ENCODE data around the gene UTP15. TPM values are rescaled to one million over a fixed set of nuclear protein-coding genes. Genes with fewer than 3 reads are reported as not detected.

The UTP15 gene
- total RNA-seq, 1 experiment from 2014 or later = 38.8 TPM

- intact Hi-C loops (cut with micrococcal nuclease; ENCODE audit: unreplicated experiment) (loop anchor here (10.0 kb wide), 1 partner anchor 1048 kb away; the partner anchor contains the start of gene ENC1), in situ Hi-C loops (cut with HindIII; ENCODE audit: low pct_unique_long_range_greater_than_20kb, low sequenced_read_pairs) (no loop called here)
- DNase-seq (ENCODE audit: low read depth, low spot score) (no peak), ATAC-seq (peak; percentile 86)
- Histone ChIP-seq H3K27ac (ENCODE audit: low read length) (no peak overlapping the region), H3K9me3 (ENCODE audit: control insufficient read depth, insufficient read depth, low read depth, low read length) (peaks cover 8% of the 10 kb centered on the region; the same call in 1 of the 2 replicates), H3K4me3 (ENCODE audit: low read depth in 2 of 2, low read length in 2 of 2) (no peak overlapping the region), H3K36me3 (ENCODE audit: control insufficient read depth, insufficient read depth, low read length) (no peaks in the 10 kb centered on the region), H3K4me1 (ENCODE audit: control insufficient read depth, insufficient read depth, low read length) (no peaks in the 10 kb centered on the region), H3K27me3 (ENCODE audit: control insufficient read depth, insufficient read depth, low read length) (no peaks in the 10 kb centered on the region)
- ChIA-PET CTCF (no interaction called here), POLR2A (no interaction called here)
- TF ChIP-seq POLR2AphosphoS5 (IDR thresholded peaks at IDR 0.05; ENCODE audit: low read depth, low read length) = no peak
- peak; percentile 86 for TF ChIP-seq CTCF (IDR thresholded peaks at IDR 0.05)
- TF ChIP-seq TCF7L2 (IDR thresholded peaks at IDR 0.05; ENCODE audit: low read depth, low read length) = no peak
- BruUV-seq (replicated peaks) = no TSS peak
Observed at GRCh38 chr5:73596705-73597328, 31.3 kb downstream of the UTP15 start.

- DNase-seq (ENCODE audit: low read depth, low spot score) (no peak), ATAC-seq (no peak)
- intact Hi-C loops (cut with micrococcal nuclease; ENCODE audit: unreplicated experiment) (loop anchor here (10.0 kb wide), 1 partner anchor 1045 kb away; the partner anchor contains the start of gene ENC1), in situ Hi-C loops (cut with HindIII; ENCODE audit: low pct_unique_long_range_greater_than_20kb, low sequenced_read_pairs) (no loop called here)
- H3K9me3 ChIP-seq (ENCODE audit: control insufficient read depth, insufficient read depth, low read depth, low read length) = peaks cover 8% of the 10 kb centered on the region; the same call in 1 of the 2 replicates
- H3K27ac ChIP-seq (ENCODE audit: low read length) = no peak overlapping the region
- H3K36me3 ChIP-seq (ENCODE audit: control insufficient read depth, insufficient read depth, low read length) = no peaks in the 10 kb centered on the region
- no peak overlapping the region for H3K4me3 ChIP-seq (ENCODE audit: low read depth in 2 of 2, low read length in 2 of 2)
- CTCF ChIA-PET = no interaction called here
- no peak for TF ChIP-seq SIN3A (IDR thresholded peaks at IDR 0.05; ENCODE audit: borderline replicate concordance, insufficient read depth, low read depth, low read length)
- TF ChIP-seq CTCF (IDR thresholded peaks at IDR 0.05) = no peak
- TF ChIP-seq TCF7L2 (IDR thresholded peaks at IDR 0.05; ENCODE audit: low read depth, low read length) = no peak
- no peak for TF ChIP-seq REST (IDR thresholded peaks at IDR 0.05; ENCODE audit: insufficient read depth in 1 of 2, low read depth in 2 of 2, low read length in 1 of 2)
- TF ChIP-seq POLR2AphosphoS5 (IDR thresholded peaks at IDR 0.05; ENCODE audit: low read depth, low read length) = no peak
- POLR2A ChIA-PET = no interaction called here
- no peaks in the 10 kb centered on the region for H3K27me3 ChIP-seq (ENCODE audit: control insufficient read depth, insufficient read depth, low read length)
- no TSS peak for BruUV-seq (replicated peaks)
- H3K4me1 ChIP-seq (ENCODE audit: control insufficient read depth, insufficient read depth, low read length) = no peaks in the 10 kb centered on the region
Observed at GRCh38 chr5:73599380-73599779, 33.8 kb downstream of the UTP15 start.

Measured in Panc1 (cell line).